ENCODE results near the gene RSU1.

DNA sequence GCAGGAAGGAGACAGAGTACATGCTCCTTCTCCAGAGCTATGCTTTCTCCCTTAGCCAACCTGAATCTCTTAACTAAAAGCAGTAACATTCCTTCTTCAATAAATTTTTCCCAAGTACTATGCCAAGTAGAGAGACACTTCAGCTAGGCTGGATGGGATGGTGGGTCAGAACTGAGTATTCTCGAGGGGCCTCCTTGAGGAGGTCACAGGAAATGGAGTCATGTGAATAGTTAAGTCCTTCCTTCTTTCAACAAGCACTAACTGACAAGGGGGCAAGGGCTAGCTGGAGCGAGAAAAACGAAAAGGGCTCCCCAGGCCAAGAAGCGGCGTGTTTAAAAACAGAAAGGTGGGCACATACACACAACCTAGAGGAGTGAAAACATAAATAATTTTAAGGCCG lies 5.5 kb downstream of the RSU1 start:
- TF ChIP-seq NFXL1 (IDR thresholded peaks at IDR 0.05; ENCODE audit: borderline replicate concordance) = no peak
- no peak for TF ChIP-seq SREBF2 (IDR thresholded peaks at IDR 0.05; ENCODE audit: low read length)
- no peak for TF ChIP-seq EZH2 (IDR thresholded peaks at IDR 0.05; ENCODE audit: borderline replicate concordance, control insufficient read depth, low read depth, low read length)
- TF ChIP-seq, protein P1, sequence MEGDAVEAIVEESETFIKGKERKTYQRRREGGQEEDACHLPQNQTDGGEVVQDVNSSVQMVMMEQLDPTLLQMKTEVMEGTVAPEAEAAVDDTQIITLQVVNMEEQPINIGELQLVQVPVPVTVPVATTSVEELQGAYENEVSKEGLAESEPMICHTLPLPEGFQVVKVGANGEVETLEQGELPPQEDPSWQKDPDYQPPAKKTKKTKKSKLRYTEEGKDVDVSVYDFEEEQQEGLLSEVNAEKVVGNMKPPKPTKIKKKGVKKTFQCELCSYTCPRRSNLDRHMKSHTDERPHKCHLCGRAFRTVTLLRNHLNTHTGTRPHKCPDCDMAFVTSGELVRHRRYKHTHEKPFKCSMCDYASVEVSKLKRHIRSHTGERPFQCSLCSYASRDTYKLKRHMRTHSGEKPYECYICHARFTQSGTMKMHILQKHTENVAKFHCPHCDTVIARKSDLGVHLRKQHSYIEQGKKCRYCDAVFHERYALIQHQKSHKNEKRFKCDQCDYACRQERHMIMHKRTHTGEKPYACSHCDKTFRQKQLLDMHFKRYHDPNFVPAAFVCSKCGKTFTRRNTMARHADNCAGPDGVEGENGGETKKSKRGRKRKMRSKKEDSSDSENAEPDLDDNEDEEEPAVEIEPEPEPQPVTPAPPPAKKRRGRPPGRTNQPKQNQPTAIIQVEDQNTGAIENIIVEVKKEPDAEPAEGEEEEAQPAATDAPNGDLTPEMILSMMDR (IDR thresholded peaks at IDR 0.05 in 2 of 3, conservative IDR thresholded peaks at IDR 0.05 in 1 of 3; ENCODE audit: control insufficient read depth in 2 of 3, extremely low read depth in 1 of 3, insufficient read depth in 1 of 3, low read depth in 3 of 3, low read length in 3 of 3) = no peak
- no peak for TF ChIP-seq SRF (IDR thresholded peaks at IDR 0.05; ENCODE audit: low read depth in 2 of 2, low read length in 2 of 2)
- TF ChIP-seq TCF7 (IDR thresholded peaks at IDR 0.05; ENCODE audit: borderline replicate concordance) = no peak
- no peak for TF ChIP-seq RAD21 (IDR thresholded peaks at IDR 0.05; ENCODE audit: insufficient read depth, low read depth, low read length)
- TF ChIP-seq NFIC (IDR thresholded peaks at IDR 0.05; ENCODE audit: low read depth, low read length) = no peak
- TF ChIP-seq CHD2 (IDR thresholded peaks at IDR 0.05; ENCODE audit: borderline replicate concordance, low read depth, low read length) = no peak
